K562 (cell line): ENCODE results near the gene SLC8A2. TPM values are rescaled to one million over a fixed set of nuclear protein-coding genes. Genes with fewer than 3 reads are reported as not detected.

Source experiments
- CBX1 ChIP-seq: sonication (generic); IDR thresholded peaks from 2 replicates; pipeline ENCODE4 v1.6.1; 2016; ENCODE audit warnings: antibody characterized with exemption, low read depth, mild to moderate bottlenecking
- KAT7 ChIP-seq: sonication (generic); formaldehyde crosslinking; IDR thresholded peaks from 2 replicates; pipeline ENCODE4 v1.8.0; 2022; ENCODE audit warnings: missing genetic modification reagents, mild to moderate bottlenecking, borderline replicate concordance
- KDM5B ChIP-seq: fragments of 200-600 bp; sonication (generic); IDR thresholded peaks from 2 replicates; pipeline ENCODE4 v1.6.1; 2012; ENCODE audit warnings: low read depth, mild to moderate bottlenecking, moderate library complexity, low read length, control low read depth, inconsistent platforms; ENCODE audit not compliant: insufficient replicate concordance
- KLF13 ChIP-seq: fragments of 450-650 bp; IDR thresholded peaks from 2 replicates; pipeline ENCODE4 v1.6.1; 2016; ENCODE audit warnings: missing genetic modification characterization, low read depth, mild to moderate bottlenecking, missing compliant biosample characterization, moderate library complexity, borderline replicate concordance
- NR3C1 ChIP-seq: sonication (generic); formaldehyde crosslinking; IDR thresholded peaks from 2 replicates; pipeline ENCODE4 v1.8.1; 2022; ENCODE audit warnings: missing genetic modification reagents
- NR4A1 ChIP-seq, 2 experiments: fragments of 250-450 bp in 1 of 2; fragments of 450-650 bp in 1 of 2; sonication (Bioruptor Pico) in 1 of 2; IDR thresholded peaks; 2 replicates each; pipeline versions ENCODE4 v1.4.0 to v1.6.1; 2016 to 2020; ENCODE audit warnings: mild to moderate bottlenecking in 2 of 2, missing compliant biosample characterization in 1 of 2, missing genetic modification characterization in 1 of 2, moderate library complexity in 1 of 2
- NRF1 ChIP-seq, 2 experiments: fragments of 450-650 bp; IDR thresholded peaks in 1 of 2; conservative IDR thresholded peaks in 1 of 2; 2 replicates each; pipeline ENCODE4 v1.6.1; 2014; ENCODE audit warnings: mild to moderate bottlenecking in 2 of 2
- RBFOX2 ChIP-seq: fragments of 200-400 bp; formaldehyde crosslinking; IDR thresholded peaks from 2 replicates; pipeline ENCODE4 v1.6.1; 2017; ENCODE audit warnings: low read depth, mild to moderate bottlenecking, low read length, moderate library complexity
- ZNF764 ChIP-seq: fragments of 250-450 bp; sonication (Bioruptor Pico); IDR thresholded peaks from 2 replicates; pipeline ENCODE4 v1.4.0; 2020; ENCODE audit warnings: low read depth, mild to moderate bottlenecking, moderate library complexity
- polyA plus RNA-seq, 8 experiments: library from polyadenylated mRNA; depleted of rRNA in 4 of 8; stranded (reverse) in 5 of 8; unstranded in 3 of 8; fragments of >200 nt; fragmentation: Nextera tagmentation in 2 of 8; fragmentation: Illumina TruSeq in 1 of 8; extraction: Ambion mirVana in 2 of 8; extraction: Trizol in 1 of 8; gene quantifications; 2 replicates each; pipeline versions ENCODE4 v1.2.1 to v1.2.3, GENCODE V29; 2011 to 2014; ENCODE audit warnings: inconsistent platforms in 1 of 8, missing spikeins in 1 of 8
- total RNA-seq, 7 experiments: library from RNA; depleted of rRNA in 6 of 7; stranded (reverse); fragments of >200 nt in 6 of 7; fragmentation: Illumina TruSeq in 2 of 7; extraction: Trizol in 2 of 7; gene quantifications; 2 replicates each; pipeline versions ENCODE4 v1.2.1 to v1.2.3, GENCODE V29; 2011 to 2021; ENCODE audit warnings: low replicate concordance in 1 of 7
- TF ChIP-seq, protein P1 (sequence below): sonication (generic); formaldehyde crosslinking; IDR thresholded peaks from 2 replicates; pipeline ENCODE4 v1.8.0; 2023; ENCODE audit warnings: mild to moderate bottlenecking, missing genetic modification reagents
- TF ChIP-seq, protein P2 (sequence below): sonication (generic); formaldehyde crosslinking; IDR thresholded peaks from 2 replicates; pipeline ENCODE4 v1.8.0; 2022; ENCODE audit warnings: mild to moderate bottlenecking, low read depth, missing genetic modification reagents
- TF ChIP-seq, protein P3 (sequence below): sonication (generic); formaldehyde crosslinking; IDR thresholded peaks from 2 replicates; pipeline ENCODE4 v1.8.1; 2022; ENCODE audit warnings: missing genetic modification reagents

SLC8A2 gene
- total and polyA plus RNA-seq, 9 of the 15 experiments (the other 6 are each of a cell fraction or from before 2014, with no cell fraction given), result 0.07 to 0.66 (median 0.24) TPM; not detected in 3

DNA sequence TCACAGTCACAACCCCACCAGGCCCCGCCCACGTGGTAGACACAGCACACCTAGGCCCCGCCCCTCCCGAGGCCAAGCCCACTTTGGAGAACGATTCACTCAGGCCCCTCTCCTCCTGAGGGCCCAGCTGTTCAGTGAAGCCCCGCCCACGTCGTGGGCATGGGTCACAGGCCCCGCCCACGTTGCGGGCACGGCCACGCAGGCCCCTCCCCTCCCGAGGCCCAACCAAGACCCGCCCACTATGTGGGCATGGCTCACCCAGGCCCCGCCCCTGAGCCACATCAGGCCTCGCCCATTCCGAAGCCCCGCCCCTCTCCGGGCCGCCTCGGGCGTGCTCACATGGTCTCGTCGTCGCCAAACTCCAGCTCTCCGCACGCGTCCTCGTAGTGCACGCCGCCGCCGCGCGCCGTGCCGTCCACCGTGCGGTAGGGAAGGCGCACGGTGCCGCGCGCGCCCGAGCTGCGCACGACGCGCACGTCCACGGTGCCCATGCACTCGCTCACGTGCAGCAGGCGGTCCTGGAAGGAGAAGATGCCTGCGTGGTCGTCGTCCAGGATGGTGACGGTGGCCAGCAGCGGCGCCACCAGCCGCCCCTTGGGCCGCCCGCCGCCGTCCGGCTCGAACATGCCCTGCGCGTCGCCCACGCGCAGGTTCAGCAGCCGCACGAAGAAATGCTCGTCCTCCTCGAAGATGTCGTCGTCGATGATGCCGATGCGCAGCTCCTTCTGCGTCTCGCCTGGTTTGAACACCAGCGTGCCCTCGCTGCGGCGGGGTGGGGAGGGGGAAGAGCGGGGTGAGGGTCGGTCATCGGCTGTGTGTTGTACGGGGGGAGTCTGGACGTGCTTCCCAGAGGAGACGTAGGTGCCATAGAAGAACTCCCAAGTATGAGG, 24.0 kb downstream of the SLC8A2 start (continued):
- TF ChIP-seq, protein P1, sequence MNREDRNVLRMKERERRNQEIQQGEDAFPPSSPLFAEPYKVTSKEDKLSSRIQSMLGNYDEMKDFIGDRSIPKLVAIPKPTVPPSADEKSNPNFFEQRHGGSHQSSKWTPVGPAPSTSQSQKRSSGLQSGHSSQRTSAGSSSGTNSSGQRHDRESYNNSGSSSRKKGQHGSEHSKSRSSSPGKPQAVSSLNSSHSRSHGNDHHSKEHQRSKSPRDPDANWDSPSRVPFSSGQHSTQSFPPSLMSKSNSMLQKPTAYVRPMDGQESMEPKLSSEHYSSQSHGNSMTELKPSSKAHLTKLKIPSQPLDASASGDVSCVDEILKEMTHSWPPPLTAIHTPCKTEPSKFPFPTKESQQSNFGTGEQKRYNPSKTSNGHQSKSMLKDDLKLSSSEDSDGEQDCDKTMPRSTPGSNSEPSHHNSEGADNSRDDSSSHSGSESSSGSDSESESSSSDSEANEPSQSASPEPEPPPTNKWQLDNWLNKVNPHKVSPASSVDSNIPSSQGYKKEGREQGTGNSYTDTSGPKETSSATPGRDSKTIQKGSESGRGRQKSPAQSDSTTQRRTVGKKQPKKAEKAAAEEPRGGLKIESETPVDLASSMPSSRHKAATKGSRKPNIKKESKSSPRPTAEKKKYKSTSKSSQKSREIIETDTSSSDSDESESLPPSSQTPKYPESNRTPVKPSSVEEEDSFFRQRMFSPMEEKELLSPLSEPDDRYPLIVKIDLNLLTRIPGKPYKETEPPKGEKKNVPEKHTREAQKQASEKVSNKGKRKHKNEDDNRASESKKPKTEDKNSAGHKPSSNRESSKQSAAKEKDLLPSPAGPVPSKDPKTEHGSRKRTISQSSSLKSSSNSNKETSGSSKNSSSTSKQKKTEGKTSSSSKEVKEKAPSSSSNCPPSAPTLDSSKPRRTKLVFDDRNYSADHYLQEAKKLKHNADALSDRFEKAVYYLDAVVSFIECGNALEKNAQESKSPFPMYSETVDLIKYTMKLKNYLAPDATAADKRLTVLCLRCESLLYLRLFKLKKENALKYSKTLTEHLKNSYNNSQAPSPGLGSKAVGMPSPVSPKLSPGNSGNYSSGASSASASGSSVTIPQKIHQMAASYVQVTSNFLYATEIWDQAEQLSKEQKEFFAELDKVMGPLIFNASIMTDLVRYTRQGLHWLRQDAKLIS (CRISPR knock-in tag), result peak; percentile 66; the same call in 1 of the 2 replicates
- TF ChIP-seq, protein P2, sequence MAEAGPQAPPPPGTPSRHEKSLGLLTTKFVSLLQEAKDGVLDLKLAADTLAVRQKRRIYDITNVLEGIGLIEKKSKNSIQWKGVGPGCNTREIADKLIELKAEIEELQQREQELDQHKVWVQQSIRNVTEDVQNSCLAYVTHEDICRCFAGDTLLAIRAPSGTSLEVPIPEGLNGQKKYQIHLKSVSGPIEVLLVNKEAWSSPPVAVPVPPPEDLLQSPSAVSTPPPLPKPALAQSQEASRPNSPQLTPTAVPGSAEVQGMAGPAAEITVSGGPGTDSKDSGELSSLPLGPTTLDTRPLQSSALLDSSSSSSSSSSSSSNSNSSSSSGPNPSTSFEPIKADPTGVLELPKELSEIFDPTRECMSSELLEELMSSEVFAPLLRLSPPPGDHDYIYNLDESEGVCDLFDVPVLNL (CRISPR knock-in tag), result peak; percentile 84; the same call in 1 of the 2 replicates
- TF ChIP-seq, protein P3, sequence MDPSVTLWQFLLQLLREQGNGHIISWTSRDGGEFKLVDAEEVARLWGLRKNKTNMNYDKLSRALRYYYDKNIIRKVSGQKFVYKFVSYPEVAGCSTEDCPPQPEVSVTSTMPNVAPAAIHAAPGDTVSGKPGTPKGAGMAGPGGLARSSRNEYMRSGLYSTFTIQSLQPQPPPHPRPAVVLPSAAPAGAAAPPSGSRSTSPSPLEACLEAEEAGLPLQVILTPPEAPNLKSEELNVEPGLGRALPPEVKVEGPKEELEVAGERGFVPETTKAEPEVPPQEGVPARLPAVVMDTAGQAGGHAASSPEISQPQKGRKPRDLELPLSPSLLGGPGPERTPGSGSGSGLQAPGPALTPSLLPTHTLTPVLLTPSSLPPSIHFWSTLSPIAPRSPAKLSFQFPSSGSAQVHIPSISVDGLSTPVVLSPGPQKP (CRISPR knock-in tag), result 0 out of 2 replicates have a peak, but pooled peaks have one; percentile 66
- TF ChIP-seq NR4A1 (CRISPR knock-in tag; IDR thresholded peaks at IDR 0.05) (0 out of 2 replicates have a peak, but pooled peaks have one; percentile 25), NR4A1 (tag; IDR thresholded peaks at IDR 0.05) (no peak), CBX1 (peak; percentile 52; the same call in 1 of the 2 replicates), KLF13 (tag) (peak; percentile 10; the same call in 1 of the 2 replicates), ZNF764 (CRISPR knock-in tag) (no peak), NRF1 (conservative IDR thresholded peaks at IDR 0.05 in 1 of 2, IDR thresholded peaks at IDR 0.05 in 1 of 2) (peak; percentile 86 to 88), NR3C1 (CRISPR knock-in tag) (peak; percentile 98), KDM5B (no peak), KAT7 (CRISPR knock-in tag) (peak; percentile 79; the same call in 1 of the 2 replicates), RBFOX2 (peak; percentile 60)
